Right lung (tissue), 5 donors: Measurements from ENCODE around the gene LCOR. TPM values are rescaled to one million over a fixed set of nuclear protein-coding genes. Genes with fewer than 3 reads are reported as not detected.

Experiments used
- DNase-seq, 2 donors: peaks; one replicate each; pipeline ENCODE4 v3.0.0-alpha.2; 2013
- polyA plus RNA-seq, 5 donors: library from polyadenylated mRNA; unstranded; fragments of 120-200 nt; gene quantifications; one replicate each; pipeline versions ENCODE4 v1.2.1 to v1.2.3, GENCODE V29; 2013; ENCODE audit warnings: inconsistent platforms in 1 of 5, low replicate concordance in 1 of 5; ENCODE audit not compliant: insufficient read length in 5 of 5, insufficient read depth in 1 of 5

Gene LCOR
- polyA plus RNA-seq, 5 donors, result 13.6 to 23.0 (median 22.6) TPM

GRCh38 chr10:97005349-97005748 is 173.3 kb downstream of the LCOR start:
- no peak for DNase-seq

- DNase-seq, result no peak
These were observed 174.3 kb downstream of the LCOR start for GRCh38 chr10:97006364-97006763.

- no peak for DNase-seq
These were observed 175.3 kb downstream of the LCOR start for GRCh38 chr10:97007417-97007816.

- DNase-seq, result no peak
These were observed 178.7 kb downstream of the LCOR start for GRCh38 chr10:97010695-97011206.

- DNase-seq, result no peak
These were observed 179.3 kb downstream of the LCOR start for GRCh38 chr10:97011397-97011796.

GRCh38 chr10:97012470-97012869 is 180.4 kb downstream of the LCOR start:
- DNase-seq, result no peak

GRCh38 chr10:97013568-97013967 is 181.5 kb downstream of the LCOR start:
- no peak for DNase-seq

GRCh38 chr10:97013983-97014382 is 181.9 kb downstream of the LCOR start:
- no peak for DNase-seq

- DNase-seq, result no peak
These were observed 183.1 kb downstream of the LCOR start for GRCh38 chr10:97015240-97015639.

- no peak for DNase-seq
These were observed 184.8 kb downstream of the LCOR start for GRCh38 chr10:97016728-97017473.

GRCh38 chr10:97017474-97017903 is 185.4 kb downstream of the LCOR start:
- DNase-seq, result no peak

GRCh38 chr10:97018251-97019212 is 186.4 kb downstream of the LCOR start:
- no peak for DNase-seq

- no peak for DNase-seq
These were observed 187.2 kb downstream of the LCOR start for GRCh38 chr10:97019213-97019844.

- DNase-seq, result no peak
These were observed 188.6 kb downstream of the LCOR start for GRCh38 chr10:97020452-97021400.

- no peak for DNase-seq
These were observed 190.5 kb downstream of the LCOR start for GRCh38 chr10:97022616-97023015.

GRCh38 chr10:97023401-97024167 is 191.5 kb downstream of the LCOR start:
- DNase-seq, result no peak

GRCh38 chr10:97024168-97025073 is 192.3 kb downstream of the LCOR start:
- DNase-seq, result no peak

- DNase-seq, result no peak
These were observed 193.6 kb downstream of the LCOR start for GRCh38 chr10:97025613-97026242.
